GM20000 (cell line): ENCODE data around the gene MAP3K8.
"Not testable (repeated sequence)": the region's sequence is repeated elsewhere in the genome, so short reads cannot be mapped to it uniquely, and the experiment has no call there.

Source experiments
- DNase-seq: peaks from one replicate; pipeline ENCODE4 v3.0.0; 2012; ENCODE audit warnings: low spot score
- CTCF ChIP-seq: IDR thresholded peaks from 2 replicates; pipeline ENCODE4 v1.5.1; 2012; ENCODE audit warnings: mild to moderate bottlenecking, control low read depth; ENCODE audit errors: extremely low read depth, missing control alignments

Gene MAP3K8

GRCh38 chr10:30433306-30433729 lies 666 bp upstream of the MAP3K8 start:
- TF ChIP-seq CTCF, result no peak
- DNase-seq, result peak; percentile 23

GRCh38 chr10:30434273-30435072 lies 489 bp downstream of the MAP3K8 start:
- TF ChIP-seq CTCF, result no peak
- peak; percentile 81 for DNase-seq

- no peak for DNase-seq
- TF ChIP-seq CTCF, result no peak
These were observed 1.1 kb downstream of the MAP3K8 start for GRCh38 chr10:30435073-30435422.

GRCh38 chr10:30435499-30436167 lies 1.6 kb downstream of the MAP3K8 start:
- not testable (repeated sequence) for DNase-seq

GRCh38 chr10:30436191-30436611 lies 2.2 kb downstream of the MAP3K8 start:
- TF ChIP-seq CTCF, result no peak
- no peak for DNase-seq

GRCh38 chr10:30436671-30437030 lies 2.7 kb downstream of the MAP3K8 start:
- no peak for DNase-seq
- no peak for TF ChIP-seq CTCF

GRCh38 chr10:30437031-30437841 lies 3.3 kb downstream of the MAP3K8 start:
- no peak for TF ChIP-seq CTCF
- no peak for DNase-seq
